Gastrocnemius medialis (tissue), 4 donors: Measurements from ENCODE around the gene STPG1. TPM values are rescaled to one million over a fixed set of nuclear protein-coding genes. Genes with fewer than 3 reads are reported as not detected.

Source experiments
- ATAC-seq, 2 donors: fragments of 150-250 bp; one replicate each; pipeline ENCODE4 v1.9.1; 2016
- DNase-seq, 2 donors: peaks; one replicate each; pipeline ENCODE4 v3.0.0-alpha.2; 2019
- H3K27ac ChIP-seq, 4 donors: fragments of 200-600 bp; sonication (generic); 1 replicate in 1 of 4; 2 replicates in 3 of 4; pipeline ENCODE4 v1.5.1; 2016 to 2018; ENCODE audit warnings: mild to moderate bottlenecking in 2 of 4, moderate library complexity in 1 of 4
- H3K27me3 ChIP-seq, 3 donors: fragments of 200-600 bp; sonication (generic) in 2 of 3; 1 replicate in 1 of 3; 2 replicates in 2 of 3; pipeline versions ENCODE4 v1.5.1 to v1.6.0; 2016 to 2019; ENCODE audit warnings: mild to moderate bottlenecking in 1 of 3, moderate library complexity in 1 of 3
- H3K36me3 ChIP-seq, 2 donors: fragments of 200-600 bp; sonication (generic) in 1 of 2; one replicate each; pipeline ENCODE4 v1.5.1; 2017 to 2018
- H3K4me1 ChIP-seq, 2 donors: fragments of 200-600 bp; sonication (generic) in 1 of 2; one replicate each; pipeline ENCODE4 v1.5.1; 2016 to 2017; ENCODE audit warnings: mild to moderate bottlenecking in 2 of 2
- H3K4me3 ChIP-seq, 4 donors: fragments of 200-600 bp; sonication (generic) in 3 of 4; 1 replicate in 1 of 4; 2 replicates in 3 of 4; pipeline ENCODE4 v1.5.1; 2016 to 2019; ENCODE audit warnings: mild to moderate bottlenecking in 2 of 4
- H3K9me3 ChIP-seq, 3 donors: fragments of 200-600 bp; sonication (generic) in 2 of 3; 1 replicate in 1 of 3; 2 replicates in 2 of 3; pipeline ENCODE4 v1.5.1; 2016 to 2019
- CTCF ChIP-seq, 5 experiments: fragments of 450-650 bp in 3 of 5; fragments of 200-600 bp in 2 of 5; sonication (generic) in 2 of 5; IDR thresholded peaks in 4 of 5; conservative IDR thresholded peaks in 1 of 5; 1 replicate in 4 of 5; 2 replicates in 1 of 5; pipeline ENCODE4 v1.5.1; 2016 to 2019; ENCODE audit warnings: antibody characterized with exemption in 5 of 5, mild to moderate bottlenecking in 3 of 5, moderate library complexity in 3 of 5
- POLR2A ChIP-seq, 2 donors: fragments of 450-650 bp; IDR thresholded peaks; one replicate each; pipeline ENCODE4 v1.6.1; 2017; ENCODE audit warnings: antibody characterized with exemption in 2 of 2, mild to moderate bottlenecking in 2 of 2, moderate library complexity in 2 of 2
- in situ Hi-C, 4 donors: fragments of 200-750 bp; cut with MboI; loops; one replicate each; pipeline versions ENCODE4 v1.15.0 to v1.8.0; 2017; ENCODE audit warnings: low sequenced_read_pairs in 4 of 4
- intact Hi-C: fragments of 100-400 bp; cut with DNase I; formaldehyde crosslinking; loops from one replicate; pipeline ENCODE4 v1.15.1; 2023; ENCODE audit warnings: low total_unique reads
- total RNA-seq, 4 donors: library from RNA; depleted of rRNA; stranded (reverse); fragments of >200 nt; gene quantifications; one replicate each; pipeline versions ENCODE4 v1.1.0 to v1.2.3, GENCODE V29; 2016

The STPG1 gene
- total RNA-seq, 4 donors from 2014 or later = 0.39 to 2.1 (median 0.52) TPM

- no peaks in the 10 kb centered on the region for H3K36me3 ChIP-seq
- ATAC-seq (no peak), DNase-seq (no peak)
- H3K9me3 ChIP-seq = no peaks in the 10 kb centered on the region
- peaks cover 0 to 3% of the 10 kb centered on the region in 2 donors for H3K4me1 ChIP-seq
- H3K4me3 ChIP-seq = no peak overlapping the region
- no peak overlapping the region for H3K27ac ChIP-seq
- in situ Hi-C loops (no loop called here), intact Hi-C loops (no loop called here)
- no peak for TF ChIP-seq CTCF (IDR thresholded peaks at IDR 0.05 in 4 of 5, conservative IDR thresholded peaks at IDR 0.05 in 1 of 5)
- no peak for TF ChIP-seq POLR2A (IDR thresholded peaks at IDR 0.05)
- H3K27me3 ChIP-seq = no peaks in the 10 kb centered on the region
Observed at GRCh38 chr1:24425441-24425840, 11.9 kb upstream of the STPG1 start.

GRCh38 chr1:24424990-24425389, 11.4 kb upstream of the STPG1 start:
- DNase-seq = no peak
- ATAC-seq = no peak
- intact Hi-C loops = no loop called here
- Histone ChIP-seq H3K4me3 (no peak overlapping the region), H3K27me3 (no peaks in the 10 kb centered on the region), H3K36me3 (no peaks in the 10 kb centered on the region), H3K4me1 (peaks cover 0 to 3% of the 10 kb centered on the region in 2 donors), H3K9me3 (no peaks in the 10 kb centered on the region), H3K27ac (no peak overlapping the region)
- TF ChIP-seq CTCF (IDR thresholded peaks at IDR 0.05 in 4 of 5, conservative IDR thresholded peaks at IDR 0.05 in 1 of 5) (no peak), POLR2A (IDR thresholded peaks at IDR 0.05) (no peak)
- in situ Hi-C loops = loop anchor here in 2 of 4 donors (25.0 kb wide), 1 partner anchor 212 kb away; the partner anchor contains the start of gene SRRM1 (in 2 of the 2)

GRCh38 chr1:24424207-24424606, 10.6 kb upstream of the STPG1 start:
- no peak overlapping the region for H3K27ac ChIP-seq
- ATAC-seq (no peak), DNase-seq (no peak)

GRCh38 chr1:24421502-24421901, 7.9 kb upstream of the STPG1 start:
- Histone ChIP-seq H3K4me3 (no peak overlapping the region), H3K4me1 (peaks cover 0 to 5% of the 10 kb centered on the region in 2 donors), H3K27ac (no peak overlapping the region), H3K27me3 (no peaks in the 10 kb centered on the region), H3K36me3 (no peaks in the 10 kb centered on the region), H3K9me3 (no peaks in the 10 kb centered on the region)
- DNase-seq = no peak
- in situ Hi-C loops (loop anchor here in 2 of 4 donors (25.0 kb wide), 1 partner anchor 216 kb away; the partner anchor contains the start of gene SRRM1 (in 2 of the 2)), intact Hi-C loops (no loop called here)
- TF ChIP-seq POLR2A (IDR thresholded peaks at IDR 0.05) (no peak), CTCF (IDR thresholded peaks at IDR 0.05 in 4 of 5, conservative IDR thresholded peaks at IDR 0.05 in 1 of 5) (no peak)
- ATAC-seq = no peak

More at GRCh38 chr1:24424207-24424606, 10.6 kb upstream of the STPG1 start:
- in situ Hi-C loops (loop anchor here in 2 of 4 donors (25.0 kb wide), 1 partner anchor 213 kb away; the partner anchor contains the start of gene SRRM1 (in 2 of the 2)), intact Hi-C loops (no loop called here)
- TF ChIP-seq CTCF (IDR thresholded peaks at IDR 0.05 in 4 of 5, conservative IDR thresholded peaks at IDR 0.05 in 1 of 5) = no peak
- no peaks in the 10 kb centered on the region for H3K9me3 ChIP-seq
- H3K27me3 ChIP-seq = no peaks in the 10 kb centered on the region
- H3K36me3 ChIP-seq = no peaks in the 10 kb centered on the region
- no peak overlapping the region for H3K4me3 ChIP-seq
- H3K4me1 ChIP-seq = peaks cover 0 to 3% of the 10 kb centered on the region in 2 donors

GRCh38 chr1:24420547-24420946, 7.0 kb upstream of the STPG1 start:
- Histone ChIP-seq H3K27me3 (no peaks in the 10 kb centered on the region), H3K4me1 (peaks cover 0 to 13% of the 10 kb centered on the region in 2 donors), H3K27ac (no peak overlapping the region), H3K4me3 (no peak overlapping the region), H3K9me3 (no peaks in the 10 kb centered on the region), H3K36me3 (no peaks in the 10 kb centered on the region)
- intact Hi-C loops (no loop called here), in situ Hi-C loops (loop anchor here in 2 of 4 donors (25.0 kb wide), 1 partner anchor 217 kb away; the partner anchor contains the start of gene SRRM1 (in 2 of the 2))
- TF ChIP-seq POLR2A (IDR thresholded peaks at IDR 0.05) (no peak), CTCF (IDR thresholded peaks at IDR 0.05 in 4 of 5, conservative IDR thresholded peaks at IDR 0.05 in 1 of 5) (no peak)
- no peak for ATAC-seq
- DNase-seq = no peak
